ENCODE measurements around the gene IQCE.

DNA sequence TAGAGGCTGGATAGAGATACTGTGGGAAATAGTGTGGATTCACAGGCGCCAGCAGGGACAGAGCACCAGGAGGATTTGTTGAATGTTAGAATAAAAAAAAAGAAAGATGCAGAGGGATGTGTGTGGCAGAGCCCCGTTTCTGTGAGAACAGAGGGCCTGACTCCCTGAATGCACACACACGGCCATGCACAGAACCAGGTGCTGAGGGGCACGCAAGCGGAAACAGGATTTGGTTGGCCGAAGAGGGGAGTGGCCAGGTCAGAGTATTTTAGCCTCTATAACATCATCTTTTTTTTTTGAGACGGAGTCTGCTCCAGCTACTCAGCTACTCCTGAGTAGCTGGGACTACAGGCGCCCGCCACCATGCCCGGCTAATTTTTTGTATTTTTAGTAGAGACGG is 21.9 kb downstream of the IQCE start:
- no peak for TF ChIP-seq SIN3A (IDR thresholded peaks at IDR 0.05; ENCODE audit: low read depth)
- no peak for TF ChIP-seq CTCF (IDR thresholded peaks at IDR 0.05 in 2 of 3, conservative IDR thresholded peaks at IDR 0.05 in 1 of 3; ENCODE audit: borderline replicate concordance in 1 of 3, insufficient read depth in 1 of 3, low read depth in 2 of 3, low read length in 2 of 3)
- TF ChIP-seq JUND (IDR thresholded peaks at IDR 0.05), result no peak
- TF ChIP-seq EGR1 (IDR thresholded peaks at IDR 0.05; ENCODE audit: low read depth), result no peak
- TF ChIP-seq RAD21 (IDR thresholded peaks at IDR 0.05; ENCODE audit: low read depth), result no peak
- no peak for TF ChIP-seq POLR2AphosphoS5 (IDR thresholded peaks at IDR 0.05; ENCODE audit: low read depth, low read length)
- no peak for TF ChIP-seq EZH2 (IDR thresholded peaks at IDR 0.05)
- TF ChIP-seq, protein P1, sequence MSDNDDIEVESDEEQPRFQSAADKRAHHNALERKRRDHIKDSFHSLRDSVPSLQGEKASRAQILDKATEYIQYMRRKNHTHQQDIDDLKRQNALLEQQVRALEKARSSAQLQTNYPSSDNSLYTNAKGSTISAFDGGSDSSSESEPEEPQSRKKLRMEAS (IDR thresholded peaks at IDR 0.05), result no peak
- no peak for TF ChIP-seq CBX3 (IDR thresholded peaks at IDR 0.05; ENCODE audit: low read depth)
- no peak for TF ChIP-seq TCF7L2 (IDR thresholded peaks at IDR 0.05; ENCODE audit: borderline replicate concordance, extremely low read depth, insufficient read depth, insufficient read length)
- TF ChIP-seq REST (IDR thresholded peaks at IDR 0.05; ENCODE audit: low read depth), result no peak
- no peak for TF ChIP-seq CEBPB (IDR thresholded peaks at IDR 0.05; ENCODE audit: low read depth)
